AG10803 (cell line): ENCODE measurements around the gene NMD3.
"Not testable (repeated sequence)": the region's sequence is repeated elsewhere in the genome, so short reads cannot be mapped to it uniquely, and the experiment has no call there.

Source experiments
- DNase-seq: peaks from one replicate; pipeline ENCODE4 v3.0.0; 2010; ENCODE audit warnings: low read depth
- H3K4me3 ChIP-seq: 2 replicates; pipeline ENCODE4 v1.5.1; 2011; ENCODE audit warnings: mild to moderate bottlenecking, low read length, control low read depth
- TF ChIP-seq, protein P1 (sequence below): conservative IDR thresholded peaks from 2 replicates; pipeline ENCODE4 v1.5.1; 2011; ENCODE audit warnings: mild to moderate bottlenecking, low read length, control low read depth, inconsistent platforms

NMD3 gene

GRCh38 chr3:161275919-161276318, 54.8 kb downstream of the NMD3 start:
- TF ChIP-seq, protein P1, sequence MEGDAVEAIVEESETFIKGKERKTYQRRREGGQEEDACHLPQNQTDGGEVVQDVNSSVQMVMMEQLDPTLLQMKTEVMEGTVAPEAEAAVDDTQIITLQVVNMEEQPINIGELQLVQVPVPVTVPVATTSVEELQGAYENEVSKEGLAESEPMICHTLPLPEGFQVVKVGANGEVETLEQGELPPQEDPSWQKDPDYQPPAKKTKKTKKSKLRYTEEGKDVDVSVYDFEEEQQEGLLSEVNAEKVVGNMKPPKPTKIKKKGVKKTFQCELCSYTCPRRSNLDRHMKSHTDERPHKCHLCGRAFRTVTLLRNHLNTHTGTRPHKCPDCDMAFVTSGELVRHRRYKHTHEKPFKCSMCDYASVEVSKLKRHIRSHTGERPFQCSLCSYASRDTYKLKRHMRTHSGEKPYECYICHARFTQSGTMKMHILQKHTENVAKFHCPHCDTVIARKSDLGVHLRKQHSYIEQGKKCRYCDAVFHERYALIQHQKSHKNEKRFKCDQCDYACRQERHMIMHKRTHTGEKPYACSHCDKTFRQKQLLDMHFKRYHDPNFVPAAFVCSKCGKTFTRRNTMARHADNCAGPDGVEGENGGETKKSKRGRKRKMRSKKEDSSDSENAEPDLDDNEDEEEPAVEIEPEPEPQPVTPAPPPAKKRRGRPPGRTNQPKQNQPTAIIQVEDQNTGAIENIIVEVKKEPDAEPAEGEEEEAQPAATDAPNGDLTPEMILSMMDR, result no peak
- no peak for DNase-seq
- no peak overlapping the region for H3K4me3 ChIP-seq

- not testable (repeated sequence) for H3K4me3 ChIP-seq, DNase-seq
These were observed 61.3 kb downstream of the NMD3 start for GRCh38 chr3:161282387-161282786.

- no peak overlapping the region for H3K4me3 ChIP-seq
- TF ChIP-seq, protein P1, result no peak
- DNase-seq, result peak; percentile 64
These were observed 63.9 kb downstream of the NMD3 start for GRCh38 chr3:161284989-161285388.

GRCh38 chr3:161289174-161289573, 68.1 kb downstream of the NMD3 start:
- TF ChIP-seq, protein P1, result no peak
- no peak for DNase-seq
- no peak overlapping the region for H3K4me3 ChIP-seq

DNA sequence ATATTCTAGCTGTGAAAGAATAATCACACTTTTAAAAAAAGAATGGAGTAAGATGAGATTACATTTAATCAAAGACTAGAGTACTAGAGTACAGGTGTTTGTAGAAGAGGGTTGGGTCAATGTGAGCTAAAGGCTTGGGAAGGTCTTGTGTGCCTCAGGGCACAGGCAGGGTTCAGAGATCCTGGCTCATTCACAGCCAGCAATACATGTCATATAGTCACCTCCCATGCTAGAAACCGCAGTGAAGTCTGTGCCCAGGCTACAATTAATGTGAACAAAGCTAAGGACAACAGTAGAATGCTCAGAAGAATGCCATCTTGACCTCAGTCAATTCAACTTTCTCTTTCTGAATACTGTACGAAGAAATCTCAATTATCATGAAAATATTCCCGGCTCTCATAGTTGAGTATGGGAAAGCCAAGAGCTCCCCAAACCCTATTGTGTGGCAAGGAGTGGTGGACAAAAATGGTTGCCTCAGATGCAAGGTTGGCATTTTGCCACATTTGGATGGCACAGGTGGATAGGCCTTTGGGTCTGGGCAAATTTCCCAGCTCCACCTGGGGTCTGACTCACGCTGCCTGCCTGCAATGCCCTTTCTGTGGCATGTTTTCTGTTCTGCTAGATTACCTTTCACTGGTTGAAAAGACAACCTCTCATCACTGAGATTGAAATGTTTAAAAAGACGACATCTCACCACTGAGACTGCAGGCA, 70.2 kb downstream of the NMD3 start:
- no peak overlapping the region for H3K4me3 ChIP-seq
- TF ChIP-seq, protein P1, result no peak
- no peak for DNase-seq

DNA sequence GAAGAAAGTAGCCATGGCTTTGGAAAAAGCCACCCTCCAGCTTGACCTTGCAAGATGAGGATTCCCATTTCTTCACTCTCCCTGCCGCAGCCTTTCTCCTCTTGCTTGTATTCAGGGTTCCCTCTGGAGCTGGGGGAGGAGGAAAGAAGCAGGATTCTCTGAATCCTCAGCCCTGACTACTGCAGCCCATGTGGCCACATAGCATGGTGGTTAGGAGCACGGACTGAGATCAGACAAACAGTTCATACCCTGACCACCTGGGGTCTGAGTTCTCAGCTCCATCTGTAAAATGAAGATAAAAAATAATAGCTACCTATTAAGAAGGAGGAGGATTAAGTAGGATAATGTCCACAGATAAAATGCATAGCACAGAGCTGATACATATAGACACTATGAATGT, 72.3 kb downstream of the NMD3 start:
- no peak overlapping the region for H3K4me3 ChIP-seq
- DNase-seq, result no peak
- TF ChIP-seq, protein P1, result no peak

GRCh38 chr3:161295325-161295724, 74.2 kb downstream of the NMD3 start:
- TF ChIP-seq, protein P1, result no peak
- H3K4me3 ChIP-seq, result no peak overlapping the region
- DNase-seq, result peak; percentile 9
